HepG2 (cell line): ENCODE measurements around the gene ZNF382. TPM values are rescaled to one million over a fixed set of nuclear protein-coding genes. Genes with fewer than 3 reads are reported as not detected.

Experiments used
- BRD4 ChIP-seq: sonication (generic); formaldehyde crosslinking; IDR thresholded peaks from 2 replicates; pipeline ENCODE4 v1.4.0; 2020; ENCODE audit warnings: missing genetic modification reagents
- CHD4 ChIP-seq: fragments of 200-600 bp; sonication (generic); IDR thresholded peaks from 2 replicates; pipeline ENCODE4 v1.7.0; 2017; ENCODE audit warnings: mild to moderate bottlenecking, low read length, borderline replicate concordance
- CREB1 ChIP-seq, 2 experiments: fragments of 450-650 bp in 1 of 2; IDR thresholded peaks; 2 replicates each; pipeline ENCODE4 v1.6.1; 2016 to 2017; ENCODE audit warnings: control low read depth in 1 of 2, mild to moderate bottlenecking in 1 of 2, missing compliant biosample characterization in 1 of 2, missing genetic modification characterization in 1 of 2
- EHMT2 ChIP-seq: fragments of 200-600 bp; sonication (generic); IDR thresholded peaks from 2 replicates; pipeline ENCODE4 v1.7.0; 2017; ENCODE audit warnings: antibody characterized with exemption, low read depth, low read length, borderline replicate concordance
- MATR3 ChIP-seq: sonication (generic); formaldehyde crosslinking; IDR thresholded peaks from 2 replicates; pipeline ENCODE4 v1.4.0; 2020; ENCODE audit warnings: missing genetic modification reagents
- MXD4 ChIP-seq: IDR thresholded peaks from 2 replicates; pipeline ENCODE4 v1.6.1; 2016; ENCODE audit warnings: mild to moderate bottlenecking, missing biosample characterization, missing genetic modification reagents
- NPAS2 ChIP-seq: sonication (generic); formaldehyde crosslinking; IDR thresholded peaks from 2 replicates; pipeline ENCODE4 v1.8.0; 2022; ENCODE audit warnings: mild to moderate bottlenecking, missing genetic modification reagents, borderline replicate concordance
- POGK ChIP-seq: sonication (generic); formaldehyde crosslinking; conservative IDR thresholded peaks from 2 replicates; pipeline ENCODE4 v1.8.0; 2022; ENCODE audit warnings: mild to moderate bottlenecking, moderate library complexity, missing genetic modification reagents
- SOX6 ChIP-seq, 2 experiments: fragments of 450-650 bp in 1 of 2; sonication (generic) in 1 of 2; formaldehyde crosslinking in 1 of 2; IDR thresholded peaks; 2 replicates each; pipeline versions ENCODE4 v1.4.0 to v1.6.1; 2017 to 2020; ENCODE audit warnings: antibody characterized with exemption in 1 of 2, mild to moderate bottlenecking in 1 of 2, missing genetic modification reagents in 1 of 2
- STAT6 ChIP-seq: sonication (generic); formaldehyde crosslinking; IDR thresholded peaks from 2 replicates; pipeline ENCODE4 v1.4.0; 2020; ENCODE audit warnings: missing genetic modification reagents, mild to moderate bottlenecking, borderline replicate concordance
- TARDBP ChIP-seq: sonication (generic); formaldehyde crosslinking; IDR thresholded peaks from 2 replicates; pipeline ENCODE4 v1.8.0; 2022; ENCODE audit warnings: mild to moderate bottlenecking, missing genetic modification reagents
- ZFP36 ChIP-seq: fragments of 150-350 bp; IDR thresholded peaks from 2 replicates; pipeline ENCODE4 v1.6.1; 2018; ENCODE audit warnings: borderline replicate concordance, low read length, low read depth; ENCODE audit not compliant: partially characterized antibody
- ZMYM2 ChIP-seq: sonication (generic); formaldehyde crosslinking; IDR thresholded peaks from 2 replicates; pipeline ENCODE4 v1.8.0; 2022; ENCODE audit warnings: mild to moderate bottlenecking, missing genetic modification reagents
- ZNF18 ChIP-seq: sonication (generic); formaldehyde crosslinking; IDR thresholded peaks from 2 replicates; pipeline ENCODE4 v1.8.0; 2022; ENCODE audit warnings: mild to moderate bottlenecking, missing genetic modification reagents; ENCODE audit not compliant: insufficient replicate concordance
- ZNF232 ChIP-seq: sonication (generic); formaldehyde crosslinking; IDR thresholded peaks from 2 replicates; pipeline ENCODE4 v1.4.0; 2020; ENCODE audit warnings: missing genetic modification reagents, borderline replicate concordance
- ZNF382 ChIP-seq: sonication (generic); formaldehyde crosslinking; IDR thresholded peaks from 2 replicates; pipeline ENCODE4 v1.5.0; 2020; ENCODE audit warnings: missing genetic modification reagents, mild to moderate bottlenecking, borderline replicate concordance
- ZNF546 ChIP-seq: sonication (generic); formaldehyde crosslinking; conservative IDR thresholded peaks from 2 replicates; pipeline ENCODE4 v1.8.1; 2023; ENCODE audit warnings: mild to moderate bottlenecking, missing genetic modification reagents
- ZNF709 ChIP-seq: sonication (generic); formaldehyde crosslinking; IDR thresholded peaks from 2 replicates; pipeline ENCODE4 v1.5.0; 2020; ENCODE audit warnings: mild to moderate bottlenecking, missing genetic modification reagents
- ZNF773 ChIP-seq: sonication (generic); formaldehyde crosslinking; IDR thresholded peaks from 2 replicates; pipeline ENCODE4 v1.4.0; 2020; ENCODE audit warnings: missing genetic modification reagents, borderline replicate concordance
- polyA plus RNA-seq, 8 experiments: library from polyadenylated mRNA; depleted of rRNA in 3 of 8; stranded (reverse) in 7 of 8; unstranded in 1 of 8; fragments of >200 nt; fragmentation: Illumina TruSeq in 4 of 8; extraction: Trizol in 4 of 8; gene quantifications; 2 replicates each; pipeline versions ENCODE4 v1.2.1 to v1.2.3, GENCODE V29; 2011 to 2016; ENCODE audit warnings: low read depth in 4 of 8, missing spikeins in 1 of 8, mixed read lengths in 1 of 8; ENCODE audit not compliant: insufficient read depth in 1 of 8
- total RNA-seq, 5 experiments: library from RNA; depleted of rRNA; stranded (reverse); fragments of >200 nt; fragmentation: Illumina TruSeq; extraction: Trizol; gene quantifications; 2 replicates each; pipeline ENCODE4 v1.2.3, GENCODE V29; 2016; ENCODE audit warnings: low read depth in 1 of 5

ZNF382 gene
- total and polyA plus RNA-seq, 2 of the 13 experiments (the other 11 are each of a cell fraction or from before 2014, with no cell fraction given) = 2.3 to 6.8 TPM

GRCh38 chr19:36605101-36605876 is at the start of gene ZNF382 (continued):
- TF ChIP-seq CREB1 (IDR thresholded peaks at IDR 0.05) (no peak), CREB1 (CRISPR knock-in tag; IDR thresholded peaks at IDR 0.05) (no peak), ZNF232 (CRISPR knock-in tag) (no peak), TARDBP (no peak; the same call in 1 of the 2 replicates), BRD4 (CRISPR knock-in tag) (no peak), ZMYM2 (CRISPR knock-in tag) (no peak), POGK (CRISPR knock-in tag) (no peak), CHD4 (no peak), EHMT2 (no peak), ZNF18 (CRISPR knock-in tag) (no peak), ZNF773 (CRISPR knock-in tag) (no peak), ZFP36 (no peak), ZNF382 (CRISPR knock-in tag) (no peak), MATR3 (CRISPR knock-in tag) (no peak), NPAS2 (no peak), ZNF546 (peak; percentile 65; the same call in 1 of the 2 replicates), MXD4 (CRISPR knock-in tag) (no peak), SOX6 (IDR thresholded peaks at IDR 0.05) (no peak), SOX6 (CRISPR knock-in tag; IDR thresholded peaks at IDR 0.05) (0 out of 2 replicates have a peak, but pooled peaks have one; percentile 23), ZNF709 (peak; percentile 74; the same call in 1 of the 2 replicates), STAT6 (CRISPR knock-in tag) (no peak; the same call in 1 of the 2 replicates)
